ENCODE data around the gene FAM136A. TPM values are rescaled to one million over a fixed set of nuclear protein-coding genes. Genes with fewer than 3 reads are reported as not detected.

Gene FAM136A
- total RNA-seq, 2 donors from 2014 or later = 26.2 to 31.1 TPM

DNA sequence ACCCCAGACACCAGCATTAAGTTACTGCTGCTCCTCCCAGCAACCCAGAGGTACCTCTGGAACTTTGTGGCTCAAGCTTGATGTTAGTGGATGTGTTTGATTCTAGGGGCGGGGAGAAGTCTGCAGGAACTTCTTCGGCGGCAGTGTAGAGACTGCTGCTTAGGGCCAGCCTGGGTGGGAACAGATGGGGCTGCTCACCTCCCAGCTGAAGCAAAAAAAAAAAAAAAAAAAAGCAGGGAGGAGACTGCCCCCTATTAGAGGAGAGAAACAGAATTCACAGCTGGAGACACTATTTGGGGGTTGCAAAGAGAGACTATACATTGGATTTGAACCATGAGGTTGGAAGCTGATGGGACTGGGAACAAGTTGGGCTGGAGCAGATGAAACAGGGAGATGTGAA lies 28.6 kb upstream of the FAM136A start:
- DNase-seq (ENCODE audit: low spot score) = no peak
- H3K9me3 ChIP-seq = no peaks in the 10 kb centered on the region
- H3K27me3 ChIP-seq (replicated peaks; ENCODE audit: insufficient read depth) = no peaks in the 10 kb centered on the region
- WGBS = 80% methylated on average over 3 of the region's 3 CpGs
- H3K4me3 ChIP-seq = no peak overlapping the region
- H3K4me1 ChIP-seq (replicated peaks) = no peaks in the 10 kb centered on the region
- TF ChIP-seq CTCF (IDR thresholded peaks at IDR 0.05) (no peak), POLR2A (IDR thresholded peaks at IDR 0.05) (no peak), POLR2AphosphoS5 (IDR thresholded peaks at IDR 0.05) (no peak)
- no peak overlapping the region for H3K27ac ChIP-seq
- H3K36me3 ChIP-seq = no peaks in the 10 kb centered on the region
- intact Hi-C loops (cut with DNase I) = no loop called here

DNA sequence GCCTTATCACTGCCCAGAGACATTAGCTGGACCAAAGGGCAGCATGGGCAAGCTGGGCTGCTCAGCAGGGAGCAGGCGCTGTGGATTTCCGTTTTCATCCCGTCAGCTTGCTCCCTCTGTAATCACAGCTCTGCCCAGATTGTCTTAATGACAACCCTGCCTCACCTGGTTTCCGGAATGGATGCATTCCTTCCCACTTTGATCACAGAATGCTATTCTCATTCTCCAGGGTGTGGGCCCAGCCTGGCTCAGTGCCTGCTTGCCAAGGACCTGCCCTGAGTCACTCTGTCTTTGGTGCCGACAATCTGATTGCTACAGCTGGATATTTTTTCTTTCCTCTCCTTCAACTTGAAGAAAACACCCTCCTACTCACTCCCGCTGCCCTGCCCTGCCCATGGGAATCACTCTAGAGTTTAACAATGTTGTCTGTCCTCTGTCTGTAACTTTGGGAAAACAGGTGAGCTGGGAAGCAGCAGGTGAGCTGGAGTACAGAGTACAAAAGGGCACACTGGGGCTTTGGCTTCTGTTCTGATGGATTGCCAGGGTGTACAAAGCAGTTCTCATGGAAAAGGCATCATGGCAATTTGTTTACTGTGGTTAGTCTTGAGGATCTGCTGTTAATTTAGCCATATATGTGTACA lies 27.2 kb upstream of the FAM136A start:
- 51% methylated on average over 6 of the region's 6 CpGs for WGBS
- Histone ChIP-seq H3K27ac (no peak overlapping the region), H3K9me3 (no peaks in the 10 kb centered on the region), H3K27me3 (replicated peaks; ENCODE audit: insufficient read depth) (no peaks in the 10 kb centered on the region), H3K4me1 (replicated peaks) (no peaks in the 10 kb centered on the region), H3K36me3 (no peaks in the 10 kb centered on the region), H3K4me3 (no peak overlapping the region)
- no peak for TF ChIP-seq POLR2A (IDR thresholded peaks at IDR 0.05)
- TF ChIP-seq POLR2AphosphoS5 (IDR thresholded peaks at IDR 0.05) = peak; percentile 27
- peak; percentile 22 for DNase-seq (ENCODE audit: low spot score)
- intact Hi-C loops (cut with DNase I) = no loop called here

GRCh38 chr2:70325875-70326274 lies 24.0 kb upstream of the FAM136A start:
- no peak for DNase-seq (ENCODE audit: low spot score)
- no peak overlapping the region for H3K4me3 ChIP-seq
- TF ChIP-seq POLR2AphosphoS5 (IDR thresholded peaks at IDR 0.05) = no peak
- no peak for TF ChIP-seq CTCF (IDR thresholded peaks at IDR 0.05)
- no peak for TF ChIP-seq POLR2A (IDR thresholded peaks at IDR 0.05)

DNA sequence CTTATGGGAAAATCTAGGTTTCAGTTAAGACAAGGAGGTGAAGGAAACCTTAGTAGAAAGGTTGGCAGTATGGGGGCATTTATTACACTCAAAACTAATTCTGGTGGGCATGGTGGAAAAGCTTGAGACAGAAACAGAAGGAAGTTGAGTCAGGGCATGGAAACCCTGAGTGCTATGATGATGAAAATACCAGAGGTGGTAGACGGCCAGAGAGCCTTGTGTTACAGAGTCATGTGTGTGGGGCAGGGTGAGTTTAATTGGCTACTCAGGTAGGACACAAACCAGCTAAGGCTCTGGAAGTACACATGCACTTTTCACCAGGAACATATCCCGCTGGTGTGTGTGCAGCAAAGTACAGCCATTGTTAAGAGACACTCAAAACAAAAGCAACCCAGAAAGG lies 20.7 kb upstream of the FAM136A start:
- H3K9me3 ChIP-seq = no peaks in the 10 kb centered on the region
- no peaks in the 10 kb centered on the region for H3K36me3 ChIP-seq
- 75% methylated on average over 2 of the region's 2 CpGs for WGBS
- no peak overlapping the region for H3K27ac ChIP-seq
- intact Hi-C loops (cut with DNase I) = no loop called here
- H3K4me1 ChIP-seq (replicated peaks) = no peaks in the 10 kb centered on the region
- no peak for DNase-seq (ENCODE audit: low spot score)
- no peaks in the 10 kb centered on the region for H3K27me3 ChIP-seq (replicated peaks; ENCODE audit: insufficient read depth)
- H3K4me3 ChIP-seq = no peak overlapping the region
- TF ChIP-seq POLR2A (IDR thresholded peaks at IDR 0.05) (no peak), CTCF (IDR thresholded peaks at IDR 0.05) (no peak), POLR2AphosphoS5 (IDR thresholded peaks at IDR 0.05) (no peak)

More at GRCh38 chr2:70325875-70326274, 24.0 kb upstream of the FAM136A start:
- no peak overlapping the region for H3K27ac ChIP-seq
- H3K36me3 ChIP-seq = no peaks in the 10 kb centered on the region
- no peaks in the 10 kb centered on the region for H3K4me1 ChIP-seq (replicated peaks)
- no peaks in the 10 kb centered on the region for H3K27me3 ChIP-seq (replicated peaks; ENCODE audit: insufficient read depth)
- 95% methylated on average over 7 of the region's 7 CpGs for WGBS
- no peaks in the 10 kb centered on the region for H3K9me3 ChIP-seq
- intact Hi-C loops (cut with DNase I) = no loop called here

- H3K27ac ChIP-seq = no peak overlapping the region
- WGBS = 80% methylated on average over 6 of the region's 6 CpGs
- no peaks in the 10 kb centered on the region for H3K4me1 ChIP-seq (replicated peaks)
- H3K27me3 ChIP-seq (replicated peaks; ENCODE audit: insufficient read depth) = no peaks in the 10 kb centered on the region
- intact Hi-C loops (cut with DNase I) = no loop called here
- no peak for DNase-seq (ENCODE audit: low spot score)
- H3K4me3 ChIP-seq = no peak overlapping the region
- no peaks in the 10 kb centered on the region for H3K36me3 ChIP-seq
- H3K9me3 ChIP-seq = no peaks in the 10 kb centered on the region
- no peak for TF ChIP-seq CTCF (IDR thresholded peaks at IDR 0.05)
- no peak for TF ChIP-seq POLR2AphosphoS5 (IDR thresholded peaks at IDR 0.05)
- no peak for TF ChIP-seq POLR2A (IDR thresholded peaks at IDR 0.05)
Measured at GRCh38 chr2:70321370-70321769, 19.5 kb upstream of the FAM136A start.

Data from prostate gland (tissue), 2 donors.